Activated CD8-positive, alpha-beta memory T cell treated with anti-CD3 and anti-CD28 coated beads, Interleukin-2, amount 50 U/mL, for 24 hours (primary cell): ENCODE measurements around the gene MBD5.
"Not testable (repeated sequence)": the region's sequence is repeated elsewhere in the genome, so short reads cannot be mapped to it uniquely, and the experiment has no call there.

Experiments
- DNase-seq: peaks from one replicate; pipeline ENCODE4 v3.0.0-alpha.2; 2020; ENCODE audit errors: extremely low read depth

The MBD5 gene

DNA sequence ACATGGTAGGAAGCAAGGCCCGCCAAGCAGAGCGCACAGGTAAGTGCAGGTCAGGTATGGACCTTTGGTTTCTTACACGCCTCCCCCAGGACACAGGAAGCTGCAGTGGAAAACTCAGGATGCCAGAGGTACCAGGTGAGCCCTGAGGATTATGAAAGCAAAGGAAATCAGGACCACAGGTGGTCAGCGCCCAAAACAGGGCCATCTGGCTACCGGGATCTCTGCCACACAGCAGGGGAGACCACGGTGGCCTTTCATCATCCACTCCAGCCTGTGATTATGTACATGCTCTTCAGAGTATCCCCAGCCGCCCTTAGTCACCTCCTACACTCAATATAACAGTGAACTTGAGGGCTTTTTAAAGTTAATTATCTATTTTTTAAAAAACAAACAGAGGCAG is 498.1 kb downstream of the MBD5 start:
- no peak for DNase-seq

GRCh38 chr2:148521181-148521580 is 500.3 kb downstream of the MBD5 start:
- no peak for DNase-seq

DNA sequence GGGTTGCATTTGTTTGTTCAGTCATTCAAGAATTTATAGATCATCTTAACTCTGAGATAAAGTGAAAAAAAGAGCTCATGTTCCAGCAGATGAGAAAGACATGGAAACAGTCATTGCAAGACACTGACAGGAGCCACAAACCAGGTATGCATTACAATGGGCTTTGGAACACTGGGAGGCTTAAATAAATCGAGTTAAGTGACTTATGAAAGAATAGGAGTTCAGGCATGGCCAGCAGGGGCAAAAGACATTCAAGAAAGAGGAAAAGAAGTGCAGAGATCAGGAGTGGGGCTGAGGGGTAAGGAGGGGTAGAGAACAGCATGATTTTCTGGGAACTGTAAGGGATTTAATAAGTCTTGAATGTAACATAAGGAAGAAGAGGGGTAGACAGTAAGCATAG is 502.4 kb downstream of the MBD5 start:
- DNase-seq = no peak

DNA sequence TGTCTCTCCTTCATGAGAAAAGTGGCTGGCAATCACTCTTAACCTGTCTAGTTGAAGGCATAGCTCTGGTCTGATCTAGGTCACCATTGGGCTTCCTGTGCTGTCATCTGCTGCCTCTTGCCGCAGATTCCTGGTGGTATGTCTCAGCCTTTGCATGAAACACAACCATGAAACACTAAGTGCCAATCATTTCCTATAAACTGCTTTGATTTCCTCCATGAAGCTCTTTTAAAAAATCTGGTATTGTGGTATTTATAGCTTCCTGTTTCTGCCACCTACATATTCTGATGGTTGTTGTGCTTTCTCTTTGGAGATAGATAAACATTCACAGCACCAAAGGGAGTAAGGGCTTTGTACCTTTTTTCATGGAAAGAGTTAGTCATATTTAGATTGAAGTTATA is 503.6 kb downstream of the MBD5 start:
- no peak for DNase-seq

DNA sequence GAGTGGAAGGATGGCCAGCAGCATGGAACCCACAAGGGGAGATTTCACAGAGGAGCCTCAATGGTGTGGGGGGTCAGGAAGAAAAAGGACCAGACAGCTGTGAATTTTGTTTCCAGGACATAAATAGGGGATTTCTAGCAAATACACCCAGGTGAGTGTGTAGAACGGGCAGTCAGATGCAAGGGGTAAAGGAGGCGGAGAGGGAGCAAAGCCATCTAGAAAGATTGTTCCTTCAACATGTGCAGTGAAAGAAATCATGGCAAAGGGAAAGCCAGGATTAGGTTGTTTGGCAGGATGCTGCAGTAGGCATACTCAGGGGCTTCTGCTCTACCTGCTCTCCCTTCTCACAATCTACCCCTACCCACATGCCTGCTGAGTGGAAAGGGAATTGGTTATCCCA is 504.2 kb downstream of the MBD5 start:
- no peak for DNase-seq

DNA sequence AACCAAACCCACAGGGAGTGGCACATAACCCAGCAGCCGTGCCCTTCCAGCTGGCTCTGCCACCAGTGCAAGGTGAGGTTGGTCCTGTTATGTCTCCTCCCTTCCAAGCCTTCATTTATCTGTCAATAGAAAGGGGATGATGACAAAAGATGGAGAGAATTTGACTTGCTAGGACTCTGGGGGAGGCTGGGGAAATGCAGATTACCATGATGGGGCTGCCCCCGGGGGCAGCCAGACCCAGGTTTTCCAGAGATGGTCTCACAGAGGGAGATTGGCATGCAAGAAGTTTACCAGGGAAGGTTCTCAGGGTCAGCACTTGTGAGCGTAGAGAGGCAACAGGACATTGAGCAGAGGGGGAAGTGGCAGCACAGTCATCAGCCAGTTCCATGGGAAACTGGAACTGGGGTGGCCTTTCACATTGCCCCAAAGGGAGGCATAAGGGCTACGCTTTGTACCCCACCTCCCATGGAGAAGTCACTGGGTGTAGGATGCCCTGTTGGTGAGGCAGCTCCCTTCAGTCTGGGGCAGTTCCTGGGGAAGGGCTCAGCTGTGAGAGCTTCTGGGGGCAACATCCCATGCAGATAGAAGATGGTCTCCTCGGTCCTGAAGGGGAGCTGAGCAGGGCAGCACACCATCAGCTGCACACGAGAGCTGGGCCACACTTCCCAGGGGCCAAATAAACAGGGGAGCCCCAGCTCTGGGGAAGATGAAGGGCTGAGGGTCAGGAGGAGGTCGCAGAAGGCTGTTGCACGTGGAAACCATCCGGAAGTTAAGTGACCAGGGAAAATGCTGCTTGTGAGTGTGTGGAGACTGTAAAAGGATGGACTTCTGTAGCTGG is 505.8 kb downstream of the MBD5 start:
- no peak for DNase-seq

DNA sequence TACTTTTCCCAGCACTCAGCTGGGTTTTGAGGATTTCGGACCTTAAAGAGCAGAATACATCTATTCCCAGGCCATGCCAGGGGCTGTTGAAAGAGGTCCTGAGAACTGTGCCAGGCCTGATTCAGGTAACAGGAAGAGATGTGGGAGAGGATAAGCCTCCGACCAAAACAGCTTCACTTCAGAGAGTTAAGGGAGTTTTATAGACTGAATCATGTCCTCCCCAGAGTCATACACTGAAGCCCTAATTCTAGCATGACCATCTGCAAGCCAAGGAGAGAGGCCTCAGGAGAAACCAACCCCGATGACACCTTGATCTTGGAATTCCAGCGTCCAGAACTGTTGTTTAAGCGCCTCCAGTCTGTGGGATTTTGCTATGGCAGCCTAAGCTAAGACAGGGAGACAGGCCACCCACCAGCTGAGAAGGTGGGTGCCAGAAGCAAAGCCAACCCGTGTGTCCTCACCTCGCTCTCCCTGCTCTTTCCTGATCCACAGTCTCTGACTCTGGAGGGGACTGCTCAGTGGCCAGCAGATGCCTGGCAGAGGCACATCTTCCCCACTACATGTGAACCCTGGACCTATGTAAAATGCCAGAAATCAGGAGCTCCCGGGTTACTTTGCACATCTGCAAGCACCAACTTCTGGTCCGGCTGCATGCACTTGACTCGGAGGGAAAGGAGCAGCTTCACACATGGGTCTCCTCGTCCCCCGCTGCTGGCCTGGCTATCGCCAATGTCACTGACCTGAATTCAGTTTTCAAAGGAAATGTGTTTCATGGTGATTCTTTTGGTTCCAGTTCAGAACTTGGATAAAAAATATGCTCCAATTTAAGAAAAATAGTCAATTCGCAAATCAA is 506.8 kb downstream of the MBD5 start:
- DNase-seq = no peak

DNA sequence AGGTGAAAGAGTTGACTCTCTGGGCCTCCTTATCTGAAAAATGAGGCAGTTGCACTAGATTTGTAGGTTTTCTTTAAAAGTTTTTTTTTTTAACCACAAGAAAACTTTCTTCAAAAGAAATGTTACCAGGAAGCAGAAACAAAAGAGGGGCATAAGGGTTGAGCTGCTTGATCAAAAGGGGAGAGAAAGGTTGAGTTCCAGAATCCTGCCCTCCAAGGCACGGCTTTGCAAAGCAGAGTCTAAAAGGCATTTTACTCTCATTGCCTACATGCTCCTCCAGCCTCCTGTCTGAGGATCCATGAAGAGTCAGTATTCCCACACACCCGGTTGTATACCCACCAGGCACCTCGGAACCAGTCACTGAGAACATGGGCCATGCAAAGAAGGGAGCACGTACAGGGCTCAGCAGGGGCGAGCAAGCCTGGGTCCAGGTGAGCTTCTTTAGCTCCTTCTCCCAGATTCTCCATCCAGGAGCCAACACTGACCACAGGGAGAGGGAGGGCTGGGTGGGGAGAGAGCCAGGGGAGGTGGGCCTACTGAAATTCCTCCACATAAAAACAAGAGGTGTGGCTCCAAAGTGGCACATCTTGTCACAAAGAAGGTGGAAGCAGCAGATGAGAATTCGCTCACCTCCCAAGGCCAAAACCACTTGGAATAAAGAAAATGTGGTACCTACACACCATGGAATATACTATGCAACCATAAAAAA is 507.6 kb downstream of the MBD5 start:
- DNase-seq = no peak

- no peak for DNase-seq
Measured at GRCh38 chr2:148529745-148530144, 508.9 kb downstream of the MBD5 start.

- DNase-seq = no peak
Measured at GRCh38 chr2:148530350-148530749, 509.5 kb downstream of the MBD5 start.

GRCh38 chr2:148531235-148531634 is 510.3 kb downstream of the MBD5 start:
- no peak for DNase-seq

- no peak for DNase-seq
Measured at GRCh38 chr2:148531669-148532428, 511.0 kb downstream of the MBD5 start.

GRCh38 chr2:148533004-148533403 is 512.1 kb downstream of the MBD5 start:
- no peak for DNase-seq

DNA sequence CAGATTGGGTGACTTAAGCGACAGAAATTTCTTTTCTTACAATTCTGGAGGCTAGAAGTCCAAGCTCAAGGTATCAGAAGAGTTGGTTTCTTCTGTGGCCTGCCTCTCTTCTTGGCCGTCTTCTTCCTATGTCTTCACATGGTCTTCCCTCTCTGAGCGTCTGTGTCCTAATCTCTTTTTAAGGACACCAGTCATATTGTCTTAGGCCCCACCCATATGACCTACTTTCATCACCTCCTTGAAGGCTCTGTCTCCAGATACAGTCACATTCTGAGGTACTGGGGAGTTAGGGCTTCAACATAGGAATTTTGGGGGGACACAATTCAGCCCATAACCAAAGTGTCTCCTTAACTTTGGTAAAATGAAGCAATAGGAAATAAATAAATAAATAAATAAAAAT is 512.8 kb downstream of the MBD5 start:
- DNase-seq = no peak

GRCh38 chr2:148534416-148535204 is 513.7 kb downstream of the MBD5 start:
- DNase-seq = no peak

DNA sequence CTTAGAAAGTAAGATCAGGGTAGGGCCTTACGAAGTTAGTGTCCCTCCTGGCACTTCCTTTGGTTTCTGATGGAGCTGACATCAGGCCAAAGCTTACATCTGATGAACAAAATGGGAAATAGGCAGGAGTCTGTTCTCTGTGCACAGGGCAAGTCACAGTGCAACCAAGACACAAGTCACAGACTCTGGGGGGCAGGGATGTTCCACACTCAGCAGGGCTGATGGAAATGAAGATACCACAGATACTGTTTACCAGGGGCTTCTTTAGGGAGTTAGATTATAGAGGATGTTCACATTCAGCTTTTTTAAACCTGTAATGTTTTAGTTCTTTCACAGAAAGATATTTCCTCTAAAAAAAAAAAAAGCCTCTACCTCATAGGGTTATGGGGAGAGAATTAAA is 517.5 kb downstream of the MBD5 start:
- no peak for DNase-seq

DNA sequence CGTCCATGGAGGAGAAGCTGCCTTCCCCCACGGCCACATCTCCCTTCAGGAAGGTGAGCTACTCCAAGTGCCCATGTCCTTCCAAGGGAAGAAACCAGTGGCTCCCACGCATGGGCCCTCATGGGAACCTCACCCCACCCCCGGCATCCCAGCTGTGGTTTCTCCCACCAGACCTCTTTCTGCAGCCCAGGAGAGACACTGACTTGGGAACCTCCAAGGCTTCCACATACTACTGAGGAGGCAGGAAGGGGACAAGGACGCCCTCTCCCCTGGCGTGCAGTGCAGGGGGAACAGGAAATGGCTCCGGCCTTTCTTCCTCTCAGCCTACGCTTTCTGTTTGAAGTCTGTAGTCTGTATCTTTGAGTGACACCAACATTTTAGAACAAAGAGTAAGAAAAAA is 519.1 kb downstream of the MBD5 start:
- no peak for DNase-seq

DNA sequence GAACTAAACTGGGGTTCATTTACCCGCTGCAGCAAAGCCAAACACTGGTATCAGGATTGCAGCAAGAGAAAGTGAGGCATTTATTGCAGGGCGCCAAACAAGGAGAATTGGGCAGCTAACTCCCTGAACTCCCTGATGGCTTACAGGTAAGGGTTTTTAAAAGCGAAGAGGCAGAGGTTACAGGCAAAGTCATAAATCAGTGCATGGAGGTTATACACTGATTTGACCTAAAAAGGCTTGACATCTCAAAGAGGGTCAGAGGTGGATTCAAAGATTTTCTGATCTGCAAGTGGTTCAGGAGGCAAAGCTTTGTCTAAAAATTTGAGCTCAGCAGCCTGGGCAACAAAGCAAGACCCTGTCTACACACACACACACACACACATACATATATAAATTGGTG is 520.9 kb downstream of the MBD5 start:
- no peak for DNase-seq

DNA sequence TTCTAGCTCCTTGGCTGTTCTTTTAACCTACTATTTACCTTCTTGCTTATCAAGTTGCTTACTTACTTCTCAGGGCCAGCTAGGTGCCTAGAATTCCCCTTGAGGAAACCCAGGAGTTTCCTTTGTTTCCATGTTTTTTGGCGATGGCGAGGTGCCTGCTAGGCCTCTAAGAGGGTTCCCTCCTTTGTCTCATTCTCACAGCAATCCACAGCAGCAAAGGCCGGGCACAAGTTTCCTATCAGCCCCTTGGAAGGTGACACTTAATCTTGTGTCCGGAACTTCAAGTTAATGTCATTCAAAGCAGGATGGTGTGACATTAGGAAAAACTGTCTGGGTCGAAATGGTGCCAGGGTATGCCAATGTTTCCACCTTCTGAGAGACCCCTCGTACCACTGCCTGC is 521.7 kb downstream of the MBD5 start:
- no peak for DNase-seq

DNA sequence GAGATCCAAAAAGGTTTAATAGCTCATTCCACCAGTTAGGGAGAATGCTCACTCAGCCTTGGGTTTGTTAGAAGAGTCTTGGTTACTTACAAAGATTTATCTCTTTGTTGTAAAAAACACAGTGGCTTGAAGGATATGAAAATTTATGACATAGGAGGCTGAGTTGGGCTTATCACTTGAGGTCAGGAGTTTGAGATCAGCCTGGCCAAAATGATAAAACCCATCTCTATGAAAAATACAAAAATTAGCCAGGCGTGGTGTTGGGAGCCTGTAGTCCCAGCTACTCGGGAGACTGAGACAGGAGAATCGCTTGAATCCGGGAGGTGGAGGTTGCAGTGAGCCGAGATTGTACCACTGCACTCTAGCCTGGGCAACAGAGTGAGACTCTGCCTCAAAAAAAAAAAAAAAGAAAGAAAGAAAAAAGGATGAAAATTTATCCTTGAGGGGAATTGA is 522.2 kb downstream of the MBD5 start:
- DNase-seq = not testable (repeated sequence)
